Measurements from ENCODE around the gene SLC37A1. TPM values are rescaled to one million over a fixed set of nuclear protein-coding genes. Genes with fewer than 3 reads are reported as not detected.

Gene SLC37A1
- total and polyA plus RNA-seq, 5 donors from 2014 or later, result 2.8 to 18.8 (median 3.6) TPM

DNA sequence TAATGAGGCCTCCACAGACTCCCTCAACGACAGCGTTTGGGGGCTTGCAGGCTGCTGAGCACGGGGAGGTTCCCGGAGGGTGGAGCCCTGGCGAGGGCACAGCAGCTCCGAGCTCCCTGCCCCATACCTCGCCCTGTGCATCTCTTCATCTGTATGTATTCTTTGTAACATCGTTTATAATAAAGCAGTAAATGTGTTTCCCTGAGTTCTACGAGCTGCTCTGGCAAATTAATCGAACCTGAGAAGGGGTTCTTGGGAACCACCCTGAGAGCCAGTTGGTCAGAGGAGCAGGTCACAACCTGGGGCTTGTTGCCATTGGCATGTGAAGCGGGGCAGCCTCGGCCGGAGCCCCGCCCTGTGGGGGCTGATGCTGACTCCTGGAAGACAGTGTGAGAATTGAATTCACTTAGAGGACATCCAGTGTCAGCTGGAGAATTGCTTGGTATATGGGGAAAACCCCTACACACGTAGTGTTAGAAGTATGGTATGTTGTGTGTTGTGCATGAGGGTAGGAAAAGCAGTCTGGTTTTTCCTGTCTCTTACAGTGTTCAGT is 11.5 kb downstream of the SLC37A1 start:
- Histone ChIP-seq H3K4me3 (ENCODE audit: low read depth, low read length) (no peak overlapping the region), H3K36me3 (ENCODE audit: control insufficient read depth, insufficient read depth, low read length) (peaks cover 20% of the 10 kb centered on the region), H3K4me1 (ENCODE audit: control insufficient read depth, insufficient read depth, low read length, poor library complexity, severe bottlenecking) (peaks cover 25% of the 10 kb centered on the region), H3K27ac (ENCODE audit: insufficient read depth, low read length, poor library complexity, severe bottlenecking) (no peak overlapping the region), H3K9me3 (ENCODE audit: control insufficient read depth in 2 of 2, low read length in 2 of 2) (no peaks in the 10 kb centered on the region), H3K27me3 (ENCODE audit: control insufficient read depth, insufficient read depth, low read length) (no peaks in the 10 kb centered on the region)
- Mint-ChIP-seq H3K36me3 (peaks cover 19% of the 10 kb centered on the region), H3K27ac (peak overlapping the region in 2 of 3 donors; percentile 62 to 79), H3K4me3 (peak overlapping the region in 2 of 4 donors; percentile 26 to 85), H3K9me3 (no peaks in the 10 kb centered on the region), H3K4me1 (peaks cover 10 to 50% (median 43%) of the 10 kb centered on the region in 4 donors), H3K27me3 (no peaks in the 10 kb centered on the region)
- DNase-seq, result no peak
- ATAC-seq (ENCODE audit: low read depth in 2 of 2), result no peak

DNA sequence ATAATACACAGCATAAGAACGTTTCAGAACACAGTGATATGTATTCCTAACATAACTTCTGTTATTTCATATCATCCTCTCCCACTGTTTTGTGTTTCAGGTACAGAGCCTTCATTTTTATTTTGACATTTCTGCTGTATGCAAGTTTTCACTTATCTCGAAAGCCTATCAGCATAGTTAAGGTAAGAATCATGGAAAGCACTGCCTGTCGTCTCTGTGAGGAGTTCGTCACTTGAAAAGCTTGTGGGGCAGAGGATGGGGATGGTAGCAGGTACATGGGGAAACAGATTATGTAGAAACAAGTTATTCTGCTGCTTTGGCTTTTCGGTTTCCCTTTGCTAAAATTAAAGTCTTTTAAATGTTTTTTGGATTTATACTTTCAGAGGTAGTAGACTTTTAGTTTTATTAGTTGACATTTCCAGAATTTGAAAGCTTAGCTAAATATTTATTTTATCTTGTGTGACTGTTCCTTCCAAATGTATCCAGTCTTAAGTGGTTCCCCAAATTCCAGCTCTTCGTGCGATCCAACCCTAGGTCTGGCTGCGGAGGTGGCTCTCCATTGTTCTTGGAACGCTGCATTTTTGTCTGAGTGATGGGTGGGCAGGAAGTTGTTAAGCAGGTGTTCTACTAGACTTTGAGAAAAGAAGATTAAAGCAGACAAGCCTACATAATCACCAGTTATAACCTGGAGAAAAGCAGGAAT is 12.2 kb downstream of the SLC37A1 start:
- no peak overlapping the region for H3K27ac ChIP-seq (ENCODE audit: insufficient read depth, low read length, poor library complexity, severe bottlenecking)
- peaks cover 25% of the 10 kb centered on the region for H3K4me1 ChIP-seq (ENCODE audit: control insufficient read depth, insufficient read depth, low read length, poor library complexity, severe bottlenecking)
- DNase-seq (no peak), ATAC-seq (ENCODE audit: low read depth in 2 of 2) (no peak)
- peak overlapping the region in 2 of 3 donors; percentile 25 to 79 for H3K27ac Mint-ChIP-seq
- no peak overlapping the region for H3K4me3 ChIP-seq (ENCODE audit: low read depth, low read length)
- no peak overlapping the region for H3K4me3 Mint-ChIP-seq
- peaks cover 19% of the 10 kb centered on the region for H3K36me3 ChIP-seq (ENCODE audit: control insufficient read depth, insufficient read depth, low read length)
- H3K36me3 Mint-ChIP-seq, result peaks cover 13% of the 10 kb centered on the region
- H3K27me3 Mint-ChIP-seq, result no peaks in the 10 kb centered on the region
- H3K27me3 ChIP-seq (ENCODE audit: control insufficient read depth, insufficient read depth, low read length), result no peaks in the 10 kb centered on the region
- no peaks in the 10 kb centered on the region for H3K9me3 Mint-ChIP-seq
- no peaks in the 10 kb centered on the region for H3K9me3 ChIP-seq (ENCODE audit: control insufficient read depth in 2 of 2, low read length in 2 of 2)
- peaks cover 9 to 51% (median 43%) of the 10 kb centered on the region in 4 donors for H3K4me1 Mint-ChIP-seq

DNA sequence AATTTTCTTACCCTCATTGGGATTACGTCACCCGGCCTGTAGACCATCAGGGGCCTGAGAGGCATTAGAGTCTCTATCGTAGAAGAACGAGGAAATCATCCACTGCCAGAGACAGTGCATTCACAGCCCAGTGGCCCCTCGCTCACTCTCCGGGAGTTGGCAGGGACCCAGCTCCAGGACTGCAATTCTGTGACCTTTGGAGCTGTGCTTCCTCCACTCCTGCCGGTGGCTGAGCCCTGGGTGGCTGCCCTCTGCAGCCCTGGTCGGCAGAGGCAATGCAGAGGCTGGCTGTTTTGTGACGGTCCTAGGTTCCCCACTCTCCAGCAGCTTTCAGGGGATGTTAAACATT is 12.7 kb downstream of the SLC37A1 start:
- H3K27ac ChIP-seq (ENCODE audit: insufficient read depth, low read length, poor library complexity, severe bottlenecking), result no peak overlapping the region
- ATAC-seq (ENCODE audit: low read depth in 2 of 2), result no peak
- H3K9me3 Mint-ChIP-seq, result no peaks in the 10 kb centered on the region
- no peak overlapping the region for H3K4me3 ChIP-seq (ENCODE audit: low read depth, low read length)
- no peak overlapping the region for H3K4me3 Mint-ChIP-seq
- peaks cover 13% of the 10 kb centered on the region for H3K36me3 Mint-ChIP-seq
- peaks cover 25% of the 10 kb centered on the region for H3K4me1 ChIP-seq (ENCODE audit: control insufficient read depth, insufficient read depth, low read length, poor library complexity, severe bottlenecking)
- H3K27me3 ChIP-seq (ENCODE audit: control insufficient read depth, insufficient read depth, low read length), result no peaks in the 10 kb centered on the region
- H3K36me3 ChIP-seq (ENCODE audit: control insufficient read depth, insufficient read depth, low read length), result peaks cover 18% of the 10 kb centered on the region
- H3K27ac Mint-ChIP-seq, result peak overlapping the region in 1 of 3 donors; percentile 95
- H3K9me3 ChIP-seq (ENCODE audit: control insufficient read depth in 2 of 2, low read length in 2 of 2), result no peaks in the 10 kb centered on the region
- H3K4me1 Mint-ChIP-seq, result peaks cover 9 to 51% (median 43%) of the 10 kb centered on the region in 4 donors
- no peak for DNase-seq
- no peaks in the 10 kb centered on the region for H3K27me3 Mint-ChIP-seq

DNA sequence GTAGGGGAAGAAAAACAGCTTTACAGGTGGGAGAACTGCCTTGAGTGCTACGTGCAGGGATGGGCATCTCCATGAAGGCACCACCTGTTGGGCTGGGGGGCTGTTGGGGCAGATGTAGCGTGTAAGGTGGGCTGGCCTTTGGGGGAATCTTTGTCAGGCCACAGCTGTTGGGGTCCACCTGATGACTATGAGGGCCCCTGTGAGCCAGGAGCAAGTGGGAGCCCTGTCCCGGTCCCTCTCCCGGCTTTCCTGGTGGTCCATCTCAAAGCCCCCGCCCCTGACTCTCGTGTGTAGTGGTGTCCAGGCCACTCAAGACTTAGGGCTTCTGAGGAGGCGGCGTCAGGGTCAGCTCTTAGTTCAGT is 13.5 kb downstream of the SLC37A1 start:
- H3K27me3 ChIP-seq (ENCODE audit: control insufficient read depth, insufficient read depth, low read length), result no peaks in the 10 kb centered on the region
- no peaks in the 10 kb centered on the region for H3K9me3 ChIP-seq (ENCODE audit: control insufficient read depth in 2 of 2, low read length in 2 of 2)
- Mint-ChIP-seq H3K27me3 (no peaks in the 10 kb centered on the region), H3K27ac (peak overlapping the region; percentile 95 to 97 (median 95)), H3K4me3 (peak overlapping the region in 3 of 4 donors; percentile 40 to 85 (median 74)), H3K9me3 (no peaks in the 10 kb centered on the region), H3K36me3 (peaks cover 9% of the 10 kb centered on the region), H3K4me1 (peaks cover 9 to 51% (median 40%) of the 10 kb centered on the region in 4 donors)
- H3K4me3 ChIP-seq (ENCODE audit: low read depth, low read length), result peak overlapping the region; percentile 83
- ATAC-seq (ENCODE audit: low read depth in 2 of 2) (no peak), DNase-seq (no peak)
- peaks cover 25% of the 10 kb centered on the region for H3K4me1 ChIP-seq (ENCODE audit: control insufficient read depth, insufficient read depth, low read length, poor library complexity, severe bottlenecking)
- H3K36me3 ChIP-seq (ENCODE audit: control insufficient read depth, insufficient read depth, low read length), result peaks cover 11% of the 10 kb centered on the region
- H3K27ac ChIP-seq (ENCODE audit: insufficient read depth, low read length, poor library complexity, severe bottlenecking), result peak overlapping the region; percentile 70

DNA sequence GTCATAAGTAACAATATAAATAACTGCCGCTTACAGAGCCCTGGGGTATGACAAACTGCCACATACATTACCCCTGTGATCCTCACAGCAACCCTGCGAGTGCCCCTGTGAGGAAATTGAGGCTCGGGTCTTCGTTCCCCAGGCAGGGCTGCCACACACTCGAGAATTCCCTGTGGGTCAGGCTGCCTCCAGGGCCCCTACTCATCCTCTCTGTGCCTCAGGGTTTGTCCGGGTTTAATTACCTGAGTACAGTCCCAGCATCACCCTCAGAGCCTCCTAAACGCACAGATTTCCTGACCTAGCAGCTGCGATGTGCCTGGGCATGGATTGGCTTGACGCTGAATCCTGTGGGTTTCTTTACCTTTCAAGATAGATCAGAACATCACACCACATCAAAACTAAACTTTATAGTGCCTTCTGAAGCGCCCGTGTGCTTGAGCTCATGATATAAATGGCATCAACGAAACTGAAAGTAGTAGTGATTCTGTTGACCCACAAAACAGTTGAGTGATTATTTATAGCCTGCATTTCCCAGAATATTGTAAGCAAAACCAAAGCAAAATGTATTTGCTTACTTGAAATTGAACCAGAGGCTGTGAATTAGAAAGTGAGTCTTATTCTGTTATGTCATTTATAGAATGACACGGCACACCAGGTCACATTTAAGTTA is 14.0 kb downstream of the SLC37A1 start:
- Histone ChIP-seq H3K9me3 (ENCODE audit: control insufficient read depth in 2 of 2, low read length in 2 of 2) (no peaks in the 10 kb centered on the region), H3K36me3 (ENCODE audit: control insufficient read depth, insufficient read depth, low read length) (peaks cover 9% of the 10 kb centered on the region), H3K27ac (ENCODE audit: insufficient read depth, low read length, poor library complexity, severe bottlenecking) (peak overlapping the region; percentile 70), H3K4me3 (ENCODE audit: low read depth, low read length) (peak overlapping the region; percentile 83), H3K4me1 (ENCODE audit: control insufficient read depth, insufficient read depth, low read length, poor library complexity, severe bottlenecking) (peaks cover 25% of the 10 kb centered on the region), H3K27me3 (ENCODE audit: control insufficient read depth, insufficient read depth, low read length) (no peaks in the 10 kb centered on the region)
- peak; percentile 22 to 84 (median 74) for DNase-seq
- no peaks in the 10 kb centered on the region for H3K9me3 Mint-ChIP-seq
- ATAC-seq (ENCODE audit: low read depth in 2 of 2), result peak; percentile 84 to 87
- H3K4me3 Mint-ChIP-seq, result peak overlapping the region; percentile 40 to 85 (median 58)
- H3K4me1 Mint-ChIP-seq, result peaks cover 9 to 51% (median 41%) of the 10 kb centered on the region in 4 donors
- H3K36me3 Mint-ChIP-seq, result peaks cover 8% of the 10 kb centered on the region
- H3K27me3 Mint-ChIP-seq, result no peaks in the 10 kb centered on the region
- H3K27ac Mint-ChIP-seq, result peak overlapping the region; percentile 95 to 97 (median 95)

DNA sequence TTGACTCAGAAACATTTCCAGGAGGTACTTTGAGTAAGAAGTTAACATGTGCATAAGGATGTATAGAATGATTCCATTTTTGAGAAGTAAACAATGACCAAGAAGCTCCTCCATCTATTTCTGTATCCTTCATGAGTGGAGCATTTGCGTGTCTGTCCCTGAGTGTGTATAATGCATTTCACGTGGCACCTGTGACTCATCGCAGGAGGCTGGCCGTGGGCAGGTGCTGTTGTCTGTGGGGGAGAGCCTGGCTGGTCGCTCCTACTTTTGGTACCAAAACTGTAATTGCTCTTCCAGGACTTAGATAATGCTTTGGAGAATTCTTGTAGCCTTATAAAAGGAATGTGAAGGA is 16.5 kb downstream of the SLC37A1 start:
- Histone ChIP-seq H3K4me3 (ENCODE audit: low read depth, low read length) (no peak overlapping the region), H3K27me3 (ENCODE audit: control insufficient read depth, insufficient read depth, low read length) (no peaks in the 10 kb centered on the region), H3K9me3 (ENCODE audit: control insufficient read depth in 2 of 2, low read length in 2 of 2) (no peaks in the 10 kb centered on the region), H3K27ac (ENCODE audit: insufficient read depth, low read length, poor library complexity, severe bottlenecking) (no peak overlapping the region), H3K36me3 (ENCODE audit: control insufficient read depth, insufficient read depth, low read length) (peaks cover 11% of the 10 kb centered on the region), H3K4me1 (ENCODE audit: control insufficient read depth, insufficient read depth, low read length, poor library complexity, severe bottlenecking) (peaks cover 23% of the 10 kb centered on the region)
- Mint-ChIP-seq H3K36me3 (peaks cover 5% of the 10 kb centered on the region), H3K27me3 (no peaks in the 10 kb centered on the region), H3K27ac (peak overlapping the region; percentile 46 to 63 (median 54)), H3K4me3 (no peak overlapping the region), H3K9me3 (no peaks in the 10 kb centered on the region), H3K4me1 (peaks cover 9 to 43% (median 32%) of the 10 kb centered on the region in 4 donors)
- no peak for ATAC-seq (ENCODE audit: low read depth in 2 of 2)
- DNase-seq, result no peak

DNA sequence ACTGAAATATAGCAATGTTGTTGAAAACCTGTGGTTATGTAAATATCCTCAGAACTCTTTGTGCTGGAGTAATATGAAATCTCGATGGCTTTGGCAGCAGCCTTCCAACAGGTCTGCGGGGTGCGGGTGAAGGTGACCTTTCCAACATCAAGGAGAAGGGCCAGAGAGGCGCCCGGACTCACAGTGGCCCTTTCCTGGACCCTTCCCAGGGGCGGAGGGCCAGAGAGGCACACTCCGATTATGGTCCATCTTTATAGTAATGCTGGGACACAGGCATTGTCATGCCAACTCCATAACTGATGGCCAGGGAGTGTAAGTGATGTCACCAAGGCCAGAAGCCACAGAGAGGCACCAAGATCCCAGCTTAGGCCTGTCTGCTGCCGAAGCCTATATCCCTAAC is 18.1 kb downstream of the SLC37A1 start:
- H3K9me3 ChIP-seq (ENCODE audit: control insufficient read depth in 2 of 2, low read length in 2 of 2), result no peaks in the 10 kb centered on the region
- H3K27ac ChIP-seq (ENCODE audit: insufficient read depth, low read length, poor library complexity, severe bottlenecking), result no peak overlapping the region
- no peaks in the 10 kb centered on the region for H3K27me3 ChIP-seq (ENCODE audit: control insufficient read depth, insufficient read depth, low read length)
- ATAC-seq (ENCODE audit: low read depth in 2 of 2) (no peak), DNase-seq (no peak)
- H3K36me3 ChIP-seq (ENCODE audit: control insufficient read depth, insufficient read depth, low read length), result peaks cover 12% of the 10 kb centered on the region
- no peak overlapping the region for H3K27ac Mint-ChIP-seq
- H3K4me1 ChIP-seq (ENCODE audit: control insufficient read depth, insufficient read depth, low read length, poor library complexity, severe bottlenecking), result peaks cover 19% of the 10 kb centered on the region
- peaks cover 5 to 30% (median 20%) of the 10 kb centered on the region in 4 donors for H3K4me1 Mint-ChIP-seq
- H3K4me3 Mint-ChIP-seq, result peak overlapping the region in 1 of 4 donors; percentile 81
- no peaks in the 10 kb centered on the region for H3K9me3 Mint-ChIP-seq
- H3K4me3 ChIP-seq (ENCODE audit: low read depth, low read length), result no peak overlapping the region
- peaks cover 10% of the 10 kb centered on the region for H3K36me3 Mint-ChIP-seq
- H3K27me3 Mint-ChIP-seq, result no peaks in the 10 kb centered on the region
